GM23338 (cell line): ENCODE measurements around the gene YPEL3. TPM values are rescaled to one million over a fixed set of nuclear protein-coding genes. Genes with fewer than 3 reads are reported as not detected.

ENCODE experiments used
- ATAC-seq: fragments of 200-7000 bp; cut with Tn5 transposase; 3 replicates; pipeline ENCODE4 v1.9.1; 2020
- DNase-seq: peaks from one replicate; pipeline ENCODE4 v3.0.0-alpha.2; 2015; ENCODE audit warnings: low spot score
- H2AFZ ChIP-seq: fragments of 200-600 bp; sonication (generic); 2 replicates; pipeline ENCODE4 v1.8.0; 2016; ENCODE audit warnings: antibody characterized with exemption, mild to moderate bottlenecking, moderate library complexity
- H3F3A ChIP-seq: fragments of 200-600 bp; sonication (generic); replicated peaks from 2 replicates; pipeline ENCODE4 v1.8.0; 2017; ENCODE audit warnings: antibody characterized with exemption, mixed run types, low read depth
- H3K27ac ChIP-seq: fragments of 200-600 bp; sonication (generic); 2 replicates; pipeline ENCODE4 v1.6.1; 2016; ENCODE audit warnings: low read depth
- H3K27me3 ChIP-seq: fragments of 200-600 bp; sonication (generic); 2 replicates; pipeline ENCODE4 v1.8.0; 2016; ENCODE audit warnings: mild to moderate bottlenecking, mixed run types, moderate library complexity; ENCODE audit not compliant: insufficient read depth
- H3K36me3 ChIP-seq: fragments of 200-600 bp; sonication (generic); 2 replicates; pipeline ENCODE4 v1.8.0; 2016; ENCODE audit warnings: mild to moderate bottlenecking; ENCODE audit not compliant: insufficient read depth
- H3K4me1 ChIP-seq: fragments of 200-600 bp; sonication (generic); 2 replicates; pipeline ENCODE4 v1.8.0; 2016; ENCODE audit warnings: mild to moderate bottlenecking, moderate library complexity; ENCODE audit not compliant: insufficient read depth
- H3K4me2 ChIP-seq: fragments of 200-600 bp; sonication (generic); 2 replicates; pipeline ENCODE4 v1.7.1; 2017; ENCODE audit warnings: mixed run types
- H3K4me3 ChIP-seq: fragments of 200-600 bp; sonication (generic); 2 replicates; pipeline ENCODE4 v1.6.1; 2016; ENCODE audit warnings: mixed run types
- H3K79me2 ChIP-seq: fragments of 200-600 bp; sonication (generic); replicated peaks from 2 replicates; pipeline ENCODE4 v1.8.0; 2017; ENCODE audit warnings: mild to moderate bottlenecking; ENCODE audit not compliant: insufficient read depth
- H3K9me2 ChIP-seq: fragments of 200-600 bp; sonication (generic); 2 replicates; pipeline ENCODE4 v1.8.0; 2017; ENCODE audit not compliant: insufficient read depth
- H4K20me1 ChIP-seq: fragments of 200-600 bp; sonication (generic); replicated peaks from 2 replicates; pipeline ENCODE4 v1.8.0; 2017; ENCODE audit warnings: mild to moderate bottlenecking; ENCODE audit not compliant: insufficient read depth
- H3K27ac Mint-ChIP-seq: 2 replicates; pipeline ENCODE4 v1.8.0; 2020; ENCODE audit warnings: inconsistent platforms, mild to moderate bottlenecking, moderate library complexity, mixed read lengths
- H3K27me3 Mint-ChIP-seq: 3 replicates; pipeline ENCODE4 v1.8.0; 2022; ENCODE audit warnings: low read depth, mild to moderate bottlenecking, moderate library complexity, mixed read lengths, inconsistent platforms; ENCODE audit not compliant: insufficient read depth, poor library complexity
- H3K36me3 Mint-ChIP-seq: 3 replicates; pipeline ENCODE4 v1.8.0; 2021; ENCODE audit warnings: low read depth, mild to moderate bottlenecking, inconsistent platforms, moderate library complexity, mixed read lengths
- H3K4me1 Mint-ChIP-seq: 3 replicates; pipeline ENCODE4 v1.8.0; 2020; ENCODE audit warnings: mild to moderate bottlenecking, inconsistent platforms, mixed read lengths
- H3K4me3 Mint-ChIP-seq: 3 replicates; pipeline ENCODE4 v1.8.0; 2021; ENCODE audit warnings: moderate library complexity, mild to moderate bottlenecking, inconsistent platforms, mixed read lengths
- H3K9me3 Mint-ChIP-seq: 3 replicates; pipeline ENCODE4 v1.8.0; 2020; ENCODE audit warnings: moderate library complexity, mild to moderate bottlenecking, inconsistent platforms, mixed read lengths
- CREB1 ChIP-seq: fragments of 250-450 bp; sonication (Bioruptor Pico); IDR thresholded peaks from 2 replicates; pipeline ENCODE4 v1.5.0; 2020; ENCODE audit warnings: low read depth, mild to moderate bottlenecking, moderate library complexity
- EZH2 ChIP-seq: fragments of 200-600 bp; sonication (generic); IDR thresholded peaks from one replicate; pipeline ENCODE4 v1.8.0; 2017; ENCODE audit warnings: antibody characterized with exemption, mild to moderate bottlenecking, low read depth; ENCODE audit not compliant: unreplicated experiment
- NANOG ChIP-seq: IDR thresholded peaks from 2 replicates; pipeline ENCODE4 v1.6.1; 2016; ENCODE audit warnings: antibody characterized with exemption, borderline replicate concordance
- POLR2AphosphoS5 ChIP-seq: IDR thresholded peaks from 2 replicates; pipeline ENCODE4 v1.6.1; 2016; ENCODE audit warnings: antibody characterized with exemption, low read depth
- STAT1 ChIP-seq: IDR thresholded peaks from one replicate; pipeline ENCODE4 v1.6.1; 2016; ENCODE audit warnings: antibody characterized with exemption; ENCODE audit not compliant: unreplicated experiment
- ZNF331 ChIP-seq: fragments of 250-450 bp; sonication (Bioruptor Pico); IDR thresholded peaks from 2 replicates; pipeline ENCODE4 v1.5.0; 2020; ENCODE audit warnings: low read depth, mild to moderate bottlenecking, moderate library complexity
- polyA plus RNA-seq: library from polyadenylated mRNA; unstranded; fragments of >200 nt; fragmentation: Nextera tagmentation; extraction: Ambion mirVana; gene quantifications from 2 replicates; pipeline ENCODE4 v1.2.1, GENCODE V29; 2016
- total RNA-seq: library from RNA; depleted of rRNA; stranded (reverse); fragments of >200 nt; shearing (Covaris generic); gene quantifications from 2 replicates; pipeline ENCODE4 v1.2.3, GENCODE V29; 2014
- TF ChIP-seq, protein P1 (sequence below), 2 experiments: fragments of 200-600 bp in 1 of 2; sonication (generic) in 1 of 2; conservative IDR thresholded peaks; 2 replicates each; pipeline versions ENCODE4 v1.5.1 to v1.6.1; 2016 to 2017; ENCODE audit warnings: antibody characterized with exemption in 2 of 2, low read depth in 2 of 2, mild to moderate bottlenecking in 2 of 2, moderate library complexity in 1 of 2
- TF ChIP-seq, protein P2 (sequence below): IDR thresholded peaks from 2 replicates; pipeline ENCODE4 v1.6.1; 2016; ENCODE audit warnings: antibody characterized with exemption

Gene YPEL3
- total and polyA plus RNA-seq, 2 experiments from 2014 or later: 27.8 to 86.1 TPM

- DNase-seq (peak; percentile 74), ATAC-seq (peak; percentile 19)
- Histone ChIP-seq H3K36me3 (peaks cover 8% of the 10 kb centered on the region), H2AFZ (peak overlapping the region; percentile 84), H3K79me2 (peaks cover 33% of the 10 kb centered on the region), H3K9me2 (no peaks in the 10 kb centered on the region), H3K27ac (peak overlapping the region; percentile 96), H3F3A (peaks cover 36% of the 10 kb centered on the region), H4K20me1 (peaks cover 22% of the 10 kb centered on the region; the same call in 1 of the 2 replicates), H3K4me3 (peak overlapping the region; percentile 97), H3K4me1 (peaks cover 11% of the 10 kb centered on the region), H3K27me3 (no peaks in the 10 kb centered on the region), H3K4me2 (peak overlapping the region; percentile 99)
- Mint-ChIP-seq H3K27ac (peak overlapping the region; percentile 96), H3K27me3 (peaks cover 27% of the 10 kb centered on the region), H3K4me3 (peak overlapping the region; percentile 96), H3K9me3 (no peaks in the 10 kb centered on the region; the same call in 2 of the 3 replicates), H3K36me3 (peaks cover 30% of the 10 kb centered on the region), H3K4me1 (peaks cover 25% of the 10 kb centered on the region)
- TF ChIP-seq, protein P1, sequence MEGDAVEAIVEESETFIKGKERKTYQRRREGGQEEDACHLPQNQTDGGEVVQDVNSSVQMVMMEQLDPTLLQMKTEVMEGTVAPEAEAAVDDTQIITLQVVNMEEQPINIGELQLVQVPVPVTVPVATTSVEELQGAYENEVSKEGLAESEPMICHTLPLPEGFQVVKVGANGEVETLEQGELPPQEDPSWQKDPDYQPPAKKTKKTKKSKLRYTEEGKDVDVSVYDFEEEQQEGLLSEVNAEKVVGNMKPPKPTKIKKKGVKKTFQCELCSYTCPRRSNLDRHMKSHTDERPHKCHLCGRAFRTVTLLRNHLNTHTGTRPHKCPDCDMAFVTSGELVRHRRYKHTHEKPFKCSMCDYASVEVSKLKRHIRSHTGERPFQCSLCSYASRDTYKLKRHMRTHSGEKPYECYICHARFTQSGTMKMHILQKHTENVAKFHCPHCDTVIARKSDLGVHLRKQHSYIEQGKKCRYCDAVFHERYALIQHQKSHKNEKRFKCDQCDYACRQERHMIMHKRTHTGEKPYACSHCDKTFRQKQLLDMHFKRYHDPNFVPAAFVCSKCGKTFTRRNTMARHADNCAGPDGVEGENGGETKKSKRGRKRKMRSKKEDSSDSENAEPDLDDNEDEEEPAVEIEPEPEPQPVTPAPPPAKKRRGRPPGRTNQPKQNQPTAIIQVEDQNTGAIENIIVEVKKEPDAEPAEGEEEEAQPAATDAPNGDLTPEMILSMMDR (conservative IDR thresholded peaks at IDR 0.05; ENCODE audit: low read depth in 2 of 2): peak in 1 of 2 experiments; percentile 52; a peak in 2 of 4 replicates
- TF ChIP-seq POLR2AphosphoS5: no peak
Observed at GRCh38 chr16:30063893-30064728, 31.9 kb downstream of the YPEL3 start.

- peaks cover 19% of the 10 kb centered on the region; the same call in 1 of the 2 replicates for H4K20me1 ChIP-seq
- peaks cover 30% of the 10 kb centered on the region for H3F3A ChIP-seq
- peak overlapping the region; percentile 84 for H2AFZ ChIP-seq
- peak overlapping the region; percentile 97 for H3K4me3 ChIP-seq
- DNase-seq (no peak), ATAC-seq (no peak)
- Mint-ChIP-seq H3K27ac (no peak overlapping the region), H3K4me3 (peak overlapping the region; percentile 96), H3K36me3 (peaks cover 23% of the 10 kb centered on the region), H3K27me3 (peaks cover 24% of the 10 kb centered on the region), H3K4me1 (peaks cover 23% of the 10 kb centered on the region), H3K9me3 (no peaks in the 10 kb centered on the region; the same call in 2 of the 3 replicates)
- peaks cover 11% of the 10 kb centered on the region for H3K4me1 ChIP-seq
- peaks cover 8% of the 10 kb centered on the region for H3K36me3 ChIP-seq
- H3K9me2 ChIP-seq: no peaks in the 10 kb centered on the region
- peaks cover 27% of the 10 kb centered on the region for H3K79me2 ChIP-seq
- no peaks in the 10 kb centered on the region for H3K27me3 ChIP-seq
- TF ChIP-seq NANOG: no peak
- no peak for TF ChIP-seq STAT1
- no peak for TF ChIP-seq ZNF331
- TF ChIP-seq, protein P2, sequence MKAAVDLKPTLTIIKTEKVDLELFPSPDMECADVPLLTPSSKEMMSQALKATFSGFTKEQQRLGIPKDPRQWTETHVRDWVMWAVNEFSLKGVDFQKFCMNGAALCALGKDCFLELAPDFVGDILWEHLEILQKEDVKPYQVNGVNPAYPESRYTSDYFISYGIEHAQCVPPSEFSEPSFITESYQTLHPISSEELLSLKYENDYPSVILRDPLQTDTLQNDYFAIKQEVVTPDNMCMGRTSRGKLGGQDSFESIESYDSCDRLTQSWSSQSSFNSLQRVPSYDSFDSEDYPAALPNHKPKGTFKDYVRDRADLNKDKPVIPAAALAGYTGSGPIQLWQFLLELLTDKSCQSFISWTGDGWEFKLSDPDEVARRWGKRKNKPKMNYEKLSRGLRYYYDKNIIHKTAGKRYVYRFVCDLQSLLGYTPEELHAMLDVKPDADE: no peak
- TF ChIP-seq CREB1: no peak
- no peak for TF ChIP-seq EZH2
- H3K27ac ChIP-seq: 0 out of 2 replicates have a peak overlapping the region, but pooled peaks have one; percentile 96
- H3K4me2 ChIP-seq: peak overlapping the region; percentile 99
Observed at GRCh38 chr16:30063278-30063892, 32.6 kb downstream of the YPEL3 start.
